HepG2 (cell line): Measurements from ENCODE around the gene AFF1. TPM values are rescaled to one million over a fixed set of nuclear protein-coding genes. Genes with fewer than 3 reads are reported as not detected.

Experiments used
- BCL6 ChIP-seq: IDR thresholded peaks from 2 replicates; pipeline ENCODE4 v1.6.1; 2016; ENCODE audit warnings: missing genetic modification reagents, missing compliant biosample characterization
- CBX5 ChIP-seq: sonication (generic); formaldehyde crosslinking; IDR thresholded peaks from 2 replicates; pipeline ENCODE4 v1.4.0; 2020; ENCODE audit warnings: missing genetic modification reagents, borderline replicate concordance
- CC2D1A ChIP-seq: sonication (generic); formaldehyde crosslinking; IDR thresholded peaks from 2 replicates; pipeline ENCODE4 v1.8.1; 2023; ENCODE audit warnings: mild to moderate bottlenecking, missing genetic modification reagents
- CHCHD3 ChIP-seq: sonication (generic); formaldehyde crosslinking; IDR thresholded peaks from 2 replicates; pipeline ENCODE4 v1.8.0; 2022; ENCODE audit warnings: mild to moderate bottlenecking, missing genetic modification reagents, moderate library complexity
- CREBL2 ChIP-seq: sonication (generic); formaldehyde crosslinking; IDR thresholded peaks from 2 replicates; pipeline ENCODE4 v1.8.1; 2023; ENCODE audit warnings: missing genetic modification reagents, mild to moderate bottlenecking, borderline replicate concordance
- DNMT3B ChIP-seq: conservative IDR thresholded peaks from 2 replicates; pipeline ENCODE4 v1.6.1; 2016; ENCODE audit warnings: missing biosample characterization, control low read depth
- FOXA3 ChIP-seq: IDR thresholded peaks from 2 replicates; pipeline ENCODE4 v1.6.1; 2016; ENCODE audit warnings: missing genetic modification reagents, missing compliant biosample characterization
- GZF1 ChIP-seq: sonication (generic); formaldehyde crosslinking; IDR thresholded peaks from 2 replicates; pipeline ENCODE4 v1.5.1; 2020; ENCODE audit warnings: mild to moderate bottlenecking, missing genetic modification reagents
- HNRNPUL1 ChIP-seq: fragments of 200-400 bp; formaldehyde crosslinking; IDR thresholded peaks from 2 replicates; pipeline ENCODE4 v1.6.1; 2017; ENCODE audit warnings: low read depth, mild to moderate bottlenecking, low read length, moderate library complexity
- HOXA3 ChIP-seq: sonication (generic); formaldehyde crosslinking; IDR thresholded peaks from 2 replicates; pipeline ENCODE4 v1.5.0; 2020; ENCODE audit warnings: missing genetic modification reagents
- JUND ChIP-seq: sonication (generic); formaldehyde crosslinking; IDR thresholded peaks from 2 replicates; pipeline ENCODE4 v1.8.0; 2022; ENCODE audit warnings: mild to moderate bottlenecking, missing genetic modification reagents
- MED1 ChIP-seq: sonication (generic); formaldehyde crosslinking; IDR thresholded peaks from 2 replicates; pipeline ENCODE4 v1.4.0; 2020; ENCODE audit warnings: missing genetic modification reagents
- POLR2A ChIP-seq, 2 experiments: IDR thresholded peaks; 2 replicates each; pipeline ENCODE4 v1.6.1; 2011; ENCODE audit warnings: low read depth in 2 of 2, low read length in 2 of 2, mild to moderate bottlenecking in 1 of 2, moderate library complexity in 1 of 2; ENCODE audit not compliant: insufficient read depth in 1 of 2
- RORA ChIP-seq: sonication (generic); formaldehyde crosslinking; IDR thresholded peaks from 2 replicates; pipeline ENCODE4 v1.5.0; 2020; ENCODE audit warnings: mild to moderate bottlenecking, missing genetic modification reagents, moderate library complexity
- SMAD3 ChIP-seq: sonication (generic); formaldehyde crosslinking; IDR thresholded peaks from 2 replicates; pipeline ENCODE4 v1.4.0; 2020; ENCODE audit warnings: missing genetic modification reagents
- SOX13 ChIP-seq, 3 experiments: fragments of 450-650 bp in 1 of 3; sonication (generic) in 1 of 3; formaldehyde crosslinking in 1 of 3; IDR thresholded peaks in 2 of 3; conservative IDR thresholded peaks in 1 of 3; 2 replicates each; pipeline versions ENCODE4 v1.5.0 to v1.6.1; 2016 to 2020; ENCODE audit warnings: antibody characterized with exemption in 1 of 3, mild to moderate bottlenecking in 1 of 3, missing compliant biosample characterization in 1 of 3, missing genetic modification reagents in 1 of 3, moderate library complexity in 1 of 3
- TRIM24 ChIP-seq: sonication (generic); formaldehyde crosslinking; IDR thresholded peaks from 2 replicates; pipeline ENCODE4 v1.8.0; 2022; ENCODE audit warnings: mild to moderate bottlenecking, missing genetic modification reagents
- ZIK1 ChIP-seq: sonication (generic); formaldehyde crosslinking; IDR thresholded peaks from 2 replicates; pipeline ENCODE4 v1.5.0; 2020; ENCODE audit warnings: mild to moderate bottlenecking, low read depth, missing genetic modification reagents, borderline replicate concordance
- ZNF296 ChIP-seq: sonication (generic); formaldehyde crosslinking; conservative IDR thresholded peaks from 2 replicates; pipeline ENCODE4 v1.5.0; 2020; ENCODE audit warnings: mild to moderate bottlenecking, missing genetic modification reagents
- ZNF512B ChIP-seq: sonication (generic); formaldehyde crosslinking; IDR thresholded peaks from 2 replicates; pipeline ENCODE4 v1.5.1; 2020; ENCODE audit warnings: missing genetic modification reagents, mild to moderate bottlenecking, borderline replicate concordance
- ZNF567 ChIP-seq: sonication (generic); formaldehyde crosslinking; IDR thresholded peaks from 2 replicates; pipeline ENCODE4 v1.8.1; 2023; ENCODE audit warnings: mild to moderate bottlenecking, missing genetic modification reagents, borderline replicate concordance
- ZNF605 ChIP-seq: sonication (generic); formaldehyde crosslinking; IDR thresholded peaks from 2 replicates; pipeline ENCODE4 v1.8.0; 2022; ENCODE audit warnings: mild to moderate bottlenecking, missing genetic modification reagents
- polyA plus RNA-seq, 8 experiments: library from polyadenylated mRNA; depleted of rRNA in 3 of 8; stranded (reverse) in 7 of 8; unstranded in 1 of 8; fragments of >200 nt; fragmentation: Illumina TruSeq in 4 of 8; extraction: Trizol in 4 of 8; gene quantifications; 2 replicates each; pipeline versions ENCODE4 v1.2.1 to v1.2.3, GENCODE V29; 2011 to 2016; ENCODE audit warnings: low read depth in 4 of 8, missing spikeins in 1 of 8, mixed read lengths in 1 of 8; ENCODE audit not compliant: insufficient read depth in 1 of 8
- total RNA-seq, 5 experiments: library from RNA; depleted of rRNA; stranded (reverse); fragments of >200 nt; fragmentation: Illumina TruSeq; extraction: Trizol; gene quantifications; 2 replicates each; pipeline ENCODE4 v1.2.3, GENCODE V29; 2016; ENCODE audit warnings: low read depth in 1 of 5
- TF ChIP-seq, protein P1 (sequence below): sonication (generic); formaldehyde crosslinking; IDR thresholded peaks from 2 replicates; pipeline ENCODE4 v1.4.0; 2020; ENCODE audit warnings: missing genetic modification reagents
- TF ChIP-seq, protein P2 (sequence below): sonication (generic); formaldehyde crosslinking; IDR thresholded peaks from 2 replicates; pipeline ENCODE4 v1.4.0; 2020; ENCODE audit warnings: missing genetic modification reagents, borderline replicate concordance

Gene AFF1
- total and polyA plus RNA-seq, 2 of the 13 experiments (the other 11 are each of a cell fraction or from before 2014, with no cell fraction given), result 15.5 to 15.9 TPM

DNA sequence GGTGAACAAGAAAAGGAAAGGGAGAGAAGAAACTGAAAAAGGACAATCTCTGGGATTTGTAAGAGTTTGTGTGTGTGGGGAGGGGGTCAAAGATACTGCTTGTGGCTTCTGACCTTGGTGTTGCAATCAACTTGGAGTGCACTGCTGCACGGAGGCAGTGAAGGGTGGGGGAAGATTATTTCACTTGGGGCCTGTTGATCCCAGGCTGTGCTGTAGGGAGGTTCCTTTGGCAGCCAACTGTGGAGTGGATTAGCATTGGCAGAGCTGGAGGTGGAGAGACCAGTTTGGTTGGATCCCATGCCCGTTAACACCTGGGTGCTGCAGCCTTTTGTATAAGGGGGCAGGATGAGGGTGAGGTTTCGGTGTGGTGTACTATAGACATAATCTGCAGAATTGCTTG is 38.2 kb downstream of the AFF1 start (continued):
- TF ChIP-seq, protein P1, sequence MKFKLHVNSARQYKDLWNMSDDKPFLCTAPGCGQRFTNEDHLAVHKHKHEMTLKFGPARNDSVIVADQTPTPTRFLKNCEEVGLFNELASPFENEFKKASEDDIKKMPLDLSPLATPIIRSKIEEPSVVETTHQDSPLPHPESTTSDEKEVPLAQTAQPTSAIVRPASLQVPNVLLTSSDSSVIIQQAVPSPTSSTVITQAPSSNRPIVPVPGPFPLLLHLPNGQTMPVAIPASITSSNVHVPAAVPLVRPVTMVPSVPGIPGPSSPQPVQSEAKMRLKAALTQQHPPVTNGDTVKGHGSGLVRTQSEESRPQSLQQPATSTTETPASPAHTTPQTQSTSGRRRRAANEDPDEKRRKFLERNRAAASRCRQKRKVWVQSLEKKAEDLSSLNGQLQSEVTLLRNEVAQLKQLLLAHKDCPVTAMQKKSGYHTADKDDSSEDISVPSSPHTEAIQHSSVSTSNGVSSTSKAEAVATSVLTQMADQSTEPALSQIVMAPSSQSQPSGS (CRISPR knock-in tag), result peak; percentile 28; the same call in 1 of the 2 replicates
- TF ChIP-seq MED1 (peak; percentile 93), GZF1 (CRISPR knock-in tag) (peak; percentile 66; the same call in 1 of the 2 replicates), ZNF296 (CRISPR knock-in tag) (no peak), ZIK1 (CRISPR knock-in tag) (no peak), HNRNPUL1 (no peak), BCL6 (CRISPR knock-in tag) (peak; percentile 55; the same call in 1 of the 2 replicates), RORA (no peak), HOXA3 (CRISPR knock-in tag) (peak; percentile 77; the same call in 1 of the 2 replicates), POLR2A (IDR thresholded peaks at IDR 0.05; ENCODE audit: insufficient read depth in 1 of 2, low read depth in 2 of 2, low read length in 2 of 2) (no peak), CREBL2 (CRISPR knock-in tag) (no peak), DNMT3B (CRISPR knock-in tag) (no peak), FOXA3 (peak; percentile 82), ZNF567 (CRISPR knock-in tag) (no peak), CC2D1A (CRISPR knock-in tag) (no peak), CBX5 (CRISPR knock-in tag) (no peak), TRIM24 (peak; percentile 75; the same call in 1 of the 2 replicates), ZNF512B (CRISPR knock-in tag) (peak; percentile 82; the same call in 1 of the 2 replicates), CHCHD3 (CRISPR knock-in tag) (no peak), ZNF605 (CRISPR knock-in tag) (peak; percentile 71), SOX13 (IDR thresholded peaks at IDR 0.05) (peak; percentile 58; the same call in 1 of the 2 replicates), SOX13 (CRISPR knock-in tag; conservative IDR thresholded peaks at IDR 0.05 in 1 of 2, IDR thresholded peaks at IDR 0.05 in 1 of 2) (peak in 1 of 2 experiments; percentile 81; a peak in 2 of 4 replicates), JUND (CRISPR knock-in tag) (no peak), SMAD3 (CRISPR knock-in tag) (no peak)
- TF ChIP-seq, protein P2, sequence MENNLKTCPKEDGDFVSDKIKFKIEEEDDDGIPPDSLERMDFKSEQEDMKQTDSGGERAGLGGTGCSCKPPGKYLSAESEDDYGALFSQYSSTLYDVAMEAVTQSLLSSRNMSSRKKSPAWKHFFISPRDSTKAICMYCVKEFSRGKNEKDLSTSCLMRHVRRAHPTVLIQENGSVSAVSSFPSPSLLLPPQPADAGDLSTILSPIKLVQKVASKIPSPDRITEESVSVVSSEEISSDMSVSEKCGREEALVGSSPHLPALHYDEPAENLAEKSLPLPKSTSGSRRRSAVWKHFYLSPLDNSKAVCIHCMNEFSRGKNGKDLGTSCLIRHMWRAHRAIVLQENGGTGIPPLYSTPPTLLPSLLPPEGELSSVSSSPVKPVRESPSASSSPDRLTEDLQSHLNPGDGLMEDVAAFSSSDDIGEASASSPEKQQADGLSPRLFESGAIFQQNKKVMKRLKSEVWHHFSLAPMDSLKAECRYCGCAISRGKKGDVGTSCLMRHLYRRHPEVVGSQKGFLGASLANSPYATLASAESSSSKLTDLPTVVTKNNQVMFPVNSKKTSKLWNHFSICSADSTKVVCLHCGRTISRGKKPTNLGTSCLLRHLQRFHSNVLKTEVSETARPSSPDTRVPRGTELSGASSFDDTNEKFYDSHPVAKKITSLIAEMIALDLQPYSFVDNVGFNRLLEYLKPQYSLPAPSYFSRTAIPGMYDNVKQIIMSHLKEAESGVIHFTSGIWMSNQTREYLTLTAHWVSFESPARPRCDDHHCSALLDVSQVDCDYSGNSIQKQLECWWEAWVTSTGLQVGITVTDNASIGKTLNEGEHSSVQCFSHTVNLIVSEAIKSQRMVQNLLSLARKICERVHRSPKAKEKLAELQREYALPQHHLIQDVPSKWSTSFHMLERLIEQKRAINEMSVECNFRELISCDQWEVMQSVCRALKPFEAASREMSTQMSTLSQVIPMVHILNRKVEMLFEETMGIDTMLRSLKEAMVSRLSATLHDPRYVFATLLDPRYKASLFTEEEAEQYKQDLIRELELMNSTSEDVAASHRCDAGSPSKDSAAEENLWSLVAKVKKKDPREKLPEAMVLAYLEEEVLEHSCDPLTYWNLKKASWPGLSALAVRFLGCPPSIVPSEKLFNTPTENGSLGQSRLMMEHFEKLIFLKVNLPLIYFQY (CRISPR knock-in tag), result no peak
